Upper lobe of right lung (tissue), 1 donor: ENCODE data around the gene C5orf58. TPM values are rescaled to one million over a fixed set of nuclear protein-coding genes. Genes with fewer than 3 reads are reported as not detected.

Experiments used
- ATAC-seq: fragments of 200-7000 bp; cut with Tn5 transposase; one replicate; pipeline ENCODE4 v1.9.1; 2020; ENCODE audit warnings: mild to moderate bottlenecking, moderate library complexity
- DNase-seq: peaks from one replicate; pipeline ENCODE4 v3.0.0-alpha.2; 2020
- H3K27ac ChIP-seq: fragments of 200-600 bp; one replicate; pipeline ENCODE4 v1.8.0; 2022
- H3K27me3 ChIP-seq: fragments of 200-600 bp; one replicate; pipeline ENCODE4 v1.8.0; 2022; ENCODE audit warnings: mild to moderate bottlenecking
- H3K36me3 ChIP-seq: fragments of 200-600 bp; one replicate; pipeline ENCODE4 v1.8.0; 2022
- H3K4me1 ChIP-seq: fragments of 200-600 bp; one replicate; pipeline ENCODE4 v1.8.0; 2022
- H3K4me3 ChIP-seq: fragments of 200-600 bp; one replicate; pipeline ENCODE4 v1.8.0; 2022; ENCODE audit warnings: mild to moderate bottlenecking
- H3K9me3 ChIP-seq: fragments of 200-600 bp; one replicate; pipeline ENCODE4 v1.8.0; 2022
- CTCF ChIP-seq: fragments of 200-600 bp; IDR thresholded peaks from one replicate; pipeline ENCODE4 v1.8.0; 2022; ENCODE audit warnings: antibody characterized with exemption
- intact Hi-C: fragments of 100-400 bp; cut with DNase I; formaldehyde crosslinking; loops from one replicate; pipeline ENCODE4 v1.11.0; 2022
- total RNA-seq: library from RNA; stranded (reverse); fragmentation: NEBNext Ultra II Directional; extraction: Animal tissue kit (Norgen Biotek cat#: 25700); gene quantifications from one replicate; pipeline ENCODE4 v1.2.1, GENCODE V29; 2021
- donor health status: DM: no; HTN: yes; CAD: no; lungs with severe emphysema.

Gene C5orf58
- total RNA-seq, 1 donor from 2014 or later = not detected

GRCh38 chr5:170190436-170191134 is 42.2 kb upstream of the C5orf58 start:
- Histone ChIP-seq H3K9me3 (no peaks in the 10 kb centered on the region), H3K4me1 (no peaks in the 10 kb centered on the region), H3K4me3 (no peak overlapping the region), H3K27me3 (no peaks in the 10 kb centered on the region), H3K36me3 (no peaks in the 10 kb centered on the region), H3K27ac (no peak overlapping the region)
- intact Hi-C loops = no loop called here
- DNase-seq (no peak), ATAC-seq (no peak)
- TF ChIP-seq CTCF = no peak

DNA sequence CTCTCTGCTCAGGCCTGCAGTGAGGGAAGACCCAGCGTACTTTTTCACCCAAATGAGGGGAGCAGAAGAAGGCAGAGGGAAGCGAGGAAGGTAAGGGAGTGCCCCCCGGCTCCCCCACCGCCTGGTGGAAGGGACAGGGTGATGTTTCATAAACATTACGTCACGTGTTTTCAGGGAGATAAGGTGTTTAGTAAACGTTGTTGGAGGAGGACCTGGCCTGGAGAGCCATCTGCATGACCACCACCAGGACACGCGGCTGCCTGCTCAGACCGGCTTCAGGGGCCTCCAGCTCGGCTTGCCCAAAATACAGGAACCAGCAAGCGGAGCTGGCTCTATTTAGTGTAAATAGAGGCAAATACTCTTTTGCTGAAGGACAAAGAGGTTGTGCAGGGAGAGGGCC is 40.0 kb upstream of the C5orf58 start:
- intact Hi-C loops = no loop called here
- Histone ChIP-seq H3K4me3 (no peak overlapping the region), H3K27ac (no peak overlapping the region), H3K4me1 (no peaks in the 10 kb centered on the region), H3K9me3 (no peaks in the 10 kb centered on the region), H3K27me3 (no peaks in the 10 kb centered on the region), H3K36me3 (no peaks in the 10 kb centered on the region)
- DNase-seq (no peak), ATAC-seq (no peak)
- no peak for TF ChIP-seq CTCF

DNA sequence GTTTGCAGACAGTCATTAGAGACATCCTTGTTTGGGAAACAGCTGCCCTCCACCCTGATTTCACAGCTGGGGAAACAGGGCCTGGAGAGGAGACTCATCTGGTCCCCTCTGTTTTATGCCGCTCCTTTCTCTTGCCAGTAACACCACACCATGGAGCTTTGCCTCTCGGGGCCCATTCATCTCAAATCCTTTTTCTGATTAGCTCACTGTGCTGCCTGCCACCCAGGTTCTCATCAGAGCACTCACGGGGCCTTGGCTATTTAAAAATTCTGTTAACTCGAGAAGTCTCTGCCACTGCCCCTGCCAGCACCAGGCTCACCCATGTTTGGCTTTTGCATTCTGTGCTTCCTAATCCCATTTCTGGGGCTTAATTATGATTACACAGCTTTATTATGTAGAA is 36.8 kb upstream of the C5orf58 start:
- ATAC-seq = no peak
- H3K9me3 ChIP-seq = no peaks in the 10 kb centered on the region
- H3K27me3 ChIP-seq = no peaks in the 10 kb centered on the region
- no peak for TF ChIP-seq CTCF
- no peak for DNase-seq
- H3K36me3 ChIP-seq = no peaks in the 10 kb centered on the region
- intact Hi-C loops = no loop called here
- no peak overlapping the region for H3K27ac ChIP-seq
- H3K4me1 ChIP-seq = no peaks in the 10 kb centered on the region
- no peak overlapping the region for H3K4me3 ChIP-seq

- DNase-seq (no peak), ATAC-seq (no peak)
- TF ChIP-seq CTCF = no peak
- no peak overlapping the region for H3K4me3 ChIP-seq
- H3K27ac ChIP-seq = no peak overlapping the region
- no peaks in the 10 kb centered on the region for H3K4me1 ChIP-seq
- no peaks in the 10 kb centered on the region for H3K9me3 ChIP-seq
- peaks cover 6% of the 10 kb centered on the region for H3K27me3 ChIP-seq
- H3K36me3 ChIP-seq = no peaks in the 10 kb centered on the region
- intact Hi-C loops = no loop called here
Measured at GRCh38 chr5:170200876-170201275, 31.9 kb upstream of the C5orf58 start.

DNA sequence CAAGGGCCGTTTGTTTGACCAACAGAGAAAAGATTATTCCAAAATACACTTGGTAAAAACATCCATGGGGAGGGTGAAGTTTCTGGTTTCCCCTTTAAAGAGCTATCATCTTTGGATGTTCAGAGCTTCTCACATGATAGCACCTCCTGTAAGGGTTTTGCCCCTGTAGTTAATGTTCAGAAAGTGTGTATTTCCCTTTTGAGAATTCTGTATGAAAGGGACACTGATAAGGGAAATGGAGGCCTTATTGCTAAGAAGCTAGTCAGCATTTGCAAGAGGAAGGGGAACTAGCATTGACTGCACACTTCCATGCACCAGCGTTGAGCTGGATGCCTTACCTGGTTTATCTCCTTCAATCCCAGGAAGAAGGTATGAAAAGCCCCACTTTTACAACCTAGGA is 31.5 kb upstream of the C5orf58 start:
- Histone ChIP-seq H3K36me3 (no peaks in the 10 kb centered on the region), H3K27ac (no peak overlapping the region), H3K4me1 (no peaks in the 10 kb centered on the region), H3K4me3 (no peak overlapping the region), H3K9me3 (no peaks in the 10 kb centered on the region), H3K27me3 (peaks cover 6% of the 10 kb centered on the region)
- DNase-seq = no peak
- no peak for TF ChIP-seq CTCF
- intact Hi-C loops = no loop called here
- no peak for ATAC-seq

- peaks cover 6% of the 10 kb centered on the region for H3K27me3 ChIP-seq
- no peak overlapping the region for H3K4me3 ChIP-seq
- intact Hi-C loops = no loop called here
- DNase-seq (no peak), ATAC-seq (no peak)
- no peak overlapping the region for H3K27ac ChIP-seq
- no peaks in the 10 kb centered on the region for H3K9me3 ChIP-seq
- no peaks in the 10 kb centered on the region for H3K36me3 ChIP-seq
- H3K4me1 ChIP-seq = no peaks in the 10 kb centered on the region
- TF ChIP-seq CTCF = no peak
Measured at GRCh38 chr5:170202117-170202516, 30.7 kb upstream of the C5orf58 start.
